NCI-H526 treated with DMSO at 0.1 percent for 48 hours (cell line): ENCODE data around the gene CDH2.
A peak's percentile ranks its signal among the peaks of the same experiment; 100 is the strongest.

Experiments
- DNase-seq: peaks from one replicate; lab custom pipeline; 2025; lab: John Stamatoyannopoulos, UW

The CDH2 gene

GRCh38 chr18:28176948-28177827, at the start of gene CDH2:
Gene CDH2 (minus strand): TSS chr18:28177130. CDS start chr18:28177022, 108 bp downstream.
- peak; percentile 64 for DNase-seq

GRCh38 chr18:28212060-28212459, 35.1 kb upstream of the CDH2 start:
- DNase-seq = no peak

GRCh38 chr18:28208712-28209265, 31.9 kb upstream of the CDH2 start:
- no peak for DNase-seq

DNA sequence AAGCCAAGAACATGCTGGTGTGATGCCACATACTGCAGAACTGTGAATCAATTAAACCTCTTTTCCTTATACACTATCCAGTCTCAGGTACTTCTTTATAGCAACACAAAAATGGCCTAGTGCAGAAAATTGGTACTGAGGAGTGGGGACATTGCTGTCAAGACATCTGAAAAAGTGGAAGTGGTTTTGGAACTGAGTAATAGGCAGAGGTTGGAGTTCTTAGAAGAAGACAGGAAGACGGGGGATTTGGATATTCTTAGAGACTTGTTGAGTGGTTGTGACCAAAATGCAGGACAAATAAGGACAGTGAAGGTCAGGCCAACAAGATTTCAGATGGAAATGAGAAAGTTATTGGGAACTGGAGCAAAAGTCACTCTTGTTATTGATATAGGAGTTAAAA, 31.3 kb upstream of the CDH2 start:
- no peak for DNase-seq

DNA sequence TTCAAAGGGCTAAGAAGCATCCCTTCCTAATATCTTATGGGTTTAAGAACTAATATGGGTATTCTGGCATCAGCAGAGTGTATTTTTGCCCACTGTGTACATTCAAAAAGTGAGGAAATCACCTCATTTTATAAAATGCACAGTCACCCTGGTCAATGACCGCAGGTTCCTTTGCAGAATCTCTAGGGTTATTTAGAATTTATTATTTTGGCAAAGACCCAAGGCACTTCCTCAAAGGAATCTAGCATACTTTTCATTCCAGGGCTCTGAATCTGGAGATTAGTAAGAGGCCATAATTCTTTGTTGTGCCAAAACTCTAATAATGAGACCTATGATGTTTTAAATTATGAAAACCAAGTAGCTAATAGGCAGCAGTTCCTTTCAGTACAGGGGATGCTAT, 27.2 kb upstream of the CDH2 start:
- no peak for DNase-seq

GRCh38 chr18:28201056-28201455, 24.1 kb upstream of the CDH2 start:
- no peak for DNase-seq

- no peak for DNase-seq
Observed at GRCh38 chr18:28198620-28199019, 21.7 kb upstream of the CDH2 start.

DNA sequence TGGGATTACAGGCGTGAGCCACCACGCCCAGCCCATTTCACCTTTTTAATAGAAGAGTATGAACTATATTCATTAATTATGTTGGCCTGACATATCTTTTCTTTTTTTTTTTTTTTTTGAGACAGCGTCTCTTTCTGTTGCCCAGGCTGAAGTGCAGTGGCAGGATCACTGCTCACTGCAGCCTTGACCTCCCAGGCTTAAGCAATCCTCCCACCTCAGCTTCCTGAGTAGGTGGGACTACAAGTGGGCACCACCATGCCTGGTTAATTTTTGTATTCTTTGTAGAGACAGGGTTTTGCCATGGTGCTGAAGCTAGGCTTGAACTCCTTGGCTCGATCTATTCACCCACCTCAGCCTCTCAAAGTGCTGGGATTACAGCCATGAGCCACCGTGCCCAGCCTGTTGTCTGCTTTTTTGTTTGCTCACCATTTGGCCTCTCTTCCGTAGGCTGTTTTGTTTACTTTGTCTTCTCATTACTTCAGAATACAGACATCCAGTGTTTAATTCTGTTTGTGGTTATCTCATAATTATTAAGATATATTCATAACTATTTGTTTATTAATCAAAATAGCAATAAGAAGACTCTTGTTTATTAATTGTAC, 16.3 kb upstream of the CDH2 start:
- DNase-seq = no peak

DNA sequence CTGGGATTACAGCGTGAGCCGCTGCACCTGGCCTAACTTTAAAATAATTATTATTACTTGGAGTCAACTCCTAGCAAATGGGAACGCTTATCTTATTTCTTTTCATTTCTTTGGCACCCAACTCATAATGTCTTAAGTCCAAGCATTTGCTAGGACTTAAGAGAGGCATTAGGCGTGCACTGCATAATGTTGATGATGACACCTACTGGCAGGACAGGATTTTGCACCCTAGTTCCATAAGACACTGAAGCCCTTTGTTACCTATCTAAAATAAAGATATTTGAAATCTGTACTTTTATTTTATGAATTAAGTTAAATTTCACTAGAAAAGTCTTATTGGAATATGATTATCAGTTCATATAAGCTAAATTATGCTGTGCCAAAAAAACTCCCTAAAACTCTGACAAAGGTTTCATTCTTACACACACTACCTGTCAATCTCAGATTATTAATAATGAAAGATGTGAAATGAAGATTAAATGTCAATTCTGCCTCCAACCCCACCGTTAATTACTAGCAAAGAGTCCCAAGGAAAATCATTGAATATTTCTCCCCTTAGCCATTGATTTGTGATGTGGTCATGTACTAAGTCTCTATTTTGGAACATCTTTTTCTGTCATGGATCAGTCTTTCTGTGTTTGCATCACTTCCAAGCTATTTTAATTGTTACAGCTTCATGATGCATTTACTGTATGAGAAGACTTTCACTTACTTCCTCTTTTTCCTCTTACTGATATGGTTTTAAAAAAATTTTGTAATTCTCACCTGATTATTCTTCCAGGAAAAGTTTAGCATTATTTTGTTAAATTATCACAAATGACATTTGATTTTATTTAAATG, 12.7 kb upstream of the CDH2 start:
- DNase-seq = peak; percentile 22

- no peak for DNase-seq
Observed at GRCh38 chr18:28185121-28185520, 8.2 kb upstream of the CDH2 start.

DNA sequence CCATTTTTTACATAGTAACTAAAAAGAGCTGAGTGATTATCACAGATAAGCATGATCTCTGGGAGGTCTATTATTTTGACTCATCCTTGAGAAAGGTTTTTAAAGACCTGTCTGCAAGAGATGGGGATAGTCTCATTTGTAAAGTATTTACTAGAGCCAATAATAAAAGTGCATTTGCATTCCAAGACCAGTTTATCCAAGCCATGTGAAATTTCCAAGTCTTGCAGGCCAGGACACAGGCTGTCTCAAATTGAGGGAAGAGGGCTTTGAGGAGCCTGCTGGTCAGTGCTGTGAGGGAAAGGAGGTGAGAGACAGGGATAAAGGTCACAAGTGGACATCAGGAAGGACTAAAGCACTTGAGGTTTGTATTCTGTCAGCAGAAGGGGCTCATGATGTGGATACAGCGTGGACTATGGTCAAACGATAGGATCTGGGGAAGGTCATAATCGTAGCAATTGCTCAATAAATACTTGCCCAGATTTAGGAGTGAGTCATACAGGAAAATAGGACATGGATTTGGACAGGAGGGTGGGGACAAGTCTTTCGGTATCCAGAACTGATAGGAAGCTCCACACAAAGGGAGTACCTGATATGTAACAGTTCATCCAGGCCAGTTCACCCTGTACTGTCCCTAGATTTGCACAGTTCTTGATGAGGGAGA, 6.6 kb upstream of the CDH2 start:
- no peak for DNase-seq

GRCh38 chr18:28181616-28182015, 4.7 kb upstream of the CDH2 start:
- DNase-seq = no peak

GRCh38 chr18:28178720-28179119, 1.8 kb upstream of the CDH2 start:
- no peak for DNase-seq

DNA sequence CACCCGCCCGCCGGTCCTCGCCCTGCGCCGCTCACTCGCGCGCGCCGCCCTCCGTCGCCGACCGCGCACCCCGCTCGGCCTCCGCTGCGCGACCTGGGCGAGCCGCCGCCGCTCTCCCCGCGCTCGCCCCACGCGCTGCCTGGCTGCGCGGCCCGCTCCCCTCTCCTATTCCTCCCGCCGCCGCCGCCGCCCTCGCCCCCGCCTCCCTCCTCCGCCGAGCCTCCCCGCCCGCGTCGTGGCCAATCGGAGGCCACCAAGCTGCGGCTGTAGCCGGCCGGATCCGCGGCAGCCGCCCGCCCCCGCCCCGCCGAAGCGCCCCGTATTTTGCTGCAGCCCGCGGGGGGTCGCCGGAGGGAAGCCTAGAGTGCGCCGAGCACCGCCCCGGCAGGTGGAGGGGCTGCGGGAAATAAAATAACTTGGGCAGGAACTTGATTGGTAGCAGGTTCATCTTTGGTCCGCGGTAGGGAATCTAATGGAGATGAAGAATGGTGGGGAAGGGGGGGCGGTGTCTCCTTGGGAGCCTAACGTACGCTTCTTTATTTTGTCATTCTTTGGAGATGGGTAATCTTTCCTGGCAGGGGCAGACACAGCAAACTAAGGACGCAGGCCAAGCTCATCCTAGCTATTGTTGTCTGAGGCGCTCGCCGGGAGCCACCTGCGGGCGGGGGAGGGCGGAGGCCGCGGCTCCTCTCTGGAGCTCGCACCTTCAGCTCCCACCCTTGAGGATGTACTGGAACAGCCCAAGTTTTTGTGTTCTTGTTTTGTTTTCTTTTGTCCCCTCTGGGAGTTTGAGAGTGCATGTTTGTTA, 1.1 kb upstream of the CDH2 start:
- peak; percentile 66 for DNase-seq

- DNase-seq = no peak
Observed at GRCh38 chr18:28176698-28176947, 307 bp downstream of the CDH2 start.

GRCh38 chr18:28175930-28176697, 816 bp downstream of the CDH2 start:
- peak; percentile 46 for DNase-seq

DNA sequence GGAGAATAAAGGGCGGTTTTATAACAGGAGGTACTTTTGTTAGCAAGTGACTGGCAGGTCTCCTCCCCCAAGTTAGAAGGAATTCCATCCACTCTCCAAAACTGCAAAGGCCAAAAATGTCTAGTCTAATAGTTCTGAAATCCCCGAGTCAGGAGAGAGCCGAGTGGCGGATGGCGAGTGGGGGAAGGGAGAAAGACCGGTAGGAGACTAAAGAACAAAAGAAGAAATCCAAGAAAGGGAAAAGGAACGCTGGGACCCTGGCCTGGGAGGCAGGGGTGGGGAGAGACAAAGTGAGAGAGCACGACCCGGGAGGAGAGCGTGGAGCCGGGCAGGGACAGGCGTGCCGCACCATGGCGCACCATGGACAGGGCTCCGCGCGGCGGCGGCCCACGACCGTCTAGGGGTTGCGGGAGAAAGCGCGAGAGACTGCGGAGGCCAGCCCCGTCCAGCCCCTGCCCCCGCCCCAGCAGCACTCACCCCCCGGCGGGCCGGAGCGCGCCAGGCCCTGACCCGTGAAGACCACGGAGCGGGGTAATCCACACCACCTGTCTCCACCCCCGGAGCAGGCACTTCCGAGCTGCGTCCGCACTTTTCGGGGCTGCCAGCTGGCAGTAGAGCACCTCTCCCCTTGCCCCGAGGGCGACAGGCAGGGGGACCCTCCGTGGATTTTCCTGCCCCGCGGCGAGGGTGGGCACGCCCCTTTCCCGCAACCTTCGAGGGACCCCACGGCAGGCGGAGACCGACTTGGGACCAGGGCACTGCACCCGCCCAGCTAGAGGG, 1.6 kb downstream of the CDH2 start:
- DNase-seq = no peak

GRCh38 chr18:28174181-28174905, 2.6 kb downstream of the CDH2 start:
- no peak for DNase-seq

GRCh38 chr18:28171837-28172236, 5.1 kb downstream of the CDH2 start:
- DNase-seq = no peak
